Right lobe of liver (tissue), 4 donors: ENCODE measurements around the gene ASPHD2.

Experiments used
- CTCF ChIP-seq, 4 donors: fragments of 200-600 bp in 3 of 4; fragments of 450-650 bp in 1 of 4; IDR thresholded peaks; one replicate each; pipeline versions ENCODE4 v1.5.1 to v1.8.0; 2016 to 2022; ENCODE audit warnings: antibody characterized with exemption in 4 of 4, mild to moderate bottlenecking in 2 of 4
- POLR2A ChIP-seq: fragments of 450-650 bp; IDR thresholded peaks from one replicate; pipeline ENCODE4 v1.6.1; 2017; ENCODE audit warnings: antibody characterized with exemption, mild to moderate bottlenecking
- donor health status: DM: no; HTN: no; CAD: no.
- donor health status: DM: no; HTN: no; CAD: no.
- donor health status: DM: no; HTN: yes; CAD: no.

- TF ChIP-seq POLR2A = no peak
- no peak for TF ChIP-seq CTCF (IDR thresholded peaks at IDR 0.05)
These were observed 47.8 kb downstream of the ASPHD2 start for GRCh38 chr22:26476705-26477340.
